Measurements from ENCODE around the gene RANGRF.

RANGRF gene

GRCh38 chr17:8274816-8275215 lies 13.7 kb upstream of the RANGRF start:
- DNase-seq, result no peak

- no peak for DNase-seq
Observed at GRCh38 chr17:8275421-8276290, 12.8 kb upstream of the RANGRF start.

- DNase-seq, result no peak
Observed at GRCh38 chr17:8277317-8277716, 11.2 kb upstream of the RANGRF start.

- DNase-seq, result no peak
Observed at GRCh38 chr17:8282345-8282744, 6.1 kb upstream of the RANGRF start.

- DNase-seq, result no peak
Observed at GRCh38 chr17:8283356-8283755, 5.1 kb upstream of the RANGRF start.

GRCh38 chr17:8284126-8284525 lies 4.3 kb upstream of the RANGRF start:
- no peak for DNase-seq

GRCh38 chr17:8285270-8286181 lies 2.9 kb upstream of the RANGRF start:
- DNase-seq, result no peak

- DNase-seq, result no peak
Observed at GRCh38 chr17:8287651-8288335, 677 bp upstream of the RANGRF start.

- peak; percentile 61 for DNase-seq
Observed at GRCh38 chr17:8289103-8289397, 580 bp downstream of the RANGRF start.

GRCh38 chr17:8290043-8290442 lies 1.6 kb downstream of the RANGRF start:
- DNase-seq, result no peak

- DNase-seq, result no peak
Observed at GRCh38 chr17:8292639-8293395, 4.3 kb downstream of the RANGRF start.

- no peak for DNase-seq
Observed at GRCh38 chr17:8294361-8294760, 5.9 kb downstream of the RANGRF start.

GRCh38 chr17:8294814-8295316 lies 6.4 kb downstream of the RANGRF start:
- DNase-seq, result no peak

GRCh38 chr17:8300226-8300625 lies 11.8 kb downstream of the RANGRF start:
- no peak for DNase-seq

- DNase-seq, result peak; percentile 53
Observed at GRCh38 chr17:8300627-8301242, 12.3 kb downstream of the RANGRF start.

GRCh38 chr17:8310601-8311123 lies 22.2 kb downstream of the RANGRF start:
- DNase-seq, result no peak

GRCh38 chr17:8311131-8311790 lies 22.8 kb downstream of the RANGRF start:
- DNase-seq, result no peak

- no peak for DNase-seq
Observed at GRCh38 chr17:8312251-8312650, 23.8 kb downstream of the RANGRF start.

GRCh38 chr17:8312726-8313600 lies 24.5 kb downstream of the RANGRF start:
- no peak for DNase-seq

All from activated CD8-positive, alpha-beta memory T cell treated with anti-CD3 and anti-CD28 coated beads, Interleukin-2, amount 50 U/mL, for 4 hours (primary cell).